IMR-90 (cell line): ENCODE data around the gene APOB. TPM values are rescaled to one million over a fixed set of nuclear protein-coding genes. Genes with fewer than 3 reads are reported as not detected.
A peak's percentile ranks its signal among the peaks of the same experiment; 100 is the strongest.

Experiments used
- ATAC-seq: fragments of 200-7000 bp; cut with Tn5 transposase; 2 replicates; pipeline ENCODE4 v1.9.1; 2020; ENCODE audit warnings: low read depth, mild to moderate bottlenecking, moderate library complexity
- BruUV-seq: library from RNA; stranded (reverse); fragments of 400-500 nt; replicated peaks from 2 replicates; lab custom pipeline; 2021; lab: Mats Ljungman, UMichigan
- CTCF ChIA-PET: fragments of 300-600 bp; formaldehyde crosslinking; extraction: SDS; loops from one replicate; lab custom pipeline; 2021; ENCODE audit warnings: antibody characterized with exemption; lab: Yijun Ruan, JAX
- POLR2A ChIA-PET: fragments of 300-600 bp; sonication (Branson Sonifier 250); formaldehyde crosslinking; loops from one replicate; lab custom pipeline; 2022; ENCODE audit warnings: antibody characterized with exemption; ENCODE audit not compliant: unreplicated experiment; lab: Charles Lee
- DNase-seq: peaks from one replicate; pipeline ENCODE4 v3.0.0; 2013
- H2AFZ ChIP-seq: replicated peaks from 2 replicates; pipeline ENCODE3; 2013; ENCODE audit warnings: low read length, mild to moderate bottlenecking; ENCODE audit not compliant: poor library complexity
- H2AK5ac ChIP-seq: 2 replicates; pipeline ENCODE4 v1.6.1; 2013; ENCODE audit warnings: low read depth, low read length, inconsistent platforms
- H2AK9ac ChIP-seq: replicated peaks from 2 replicates; pipeline ENCODE3; 2013; ENCODE audit warnings: mild to moderate bottlenecking, low read depth, low read length, moderate library complexity; ENCODE audit not compliant: poor library complexity
- H2BK120ac ChIP-seq: 2 replicates; pipeline ENCODE4 v1.6.1; 2013; ENCODE audit warnings: low read depth, low read length, inconsistent platforms
- H2BK15ac ChIP-seq: 3 replicates; pipeline ENCODE4 v1.6.1; 2013; ENCODE audit warnings: low read depth, low read length, inconsistent platforms
- H2BK20ac ChIP-seq: 2 replicates; pipeline ENCODE4 v1.6.1; 2013; ENCODE audit warnings: low read depth, mild to moderate bottlenecking, inconsistent platforms, low read length, moderate library complexity
- H2BK5ac ChIP-seq: 2 replicates; pipeline ENCODE4 v1.6.1; 2013; ENCODE audit warnings: mild to moderate bottlenecking, low read depth, low read length, inconsistent platforms; ENCODE audit not compliant: poor library complexity, severe bottlenecking
- H3K14ac ChIP-seq: replicated peaks from 2 replicates; pipeline ENCODE4 v1.6.1; 2013; ENCODE audit warnings: low read depth, low read length, inconsistent platforms
- H3K18ac ChIP-seq: 2 replicates; pipeline ENCODE4 v1.6.1; 2013; ENCODE audit warnings: low read depth, low read length, control low read depth
- H3K23ac ChIP-seq: 2 replicates; pipeline ENCODE4 v1.6.1; 2013; ENCODE audit warnings: low read depth, low read length, inconsistent platforms
- H3K27ac ChIP-seq: 2 replicates; pipeline ENCODE4 v1.5.1; 2013; ENCODE audit warnings: mild to moderate bottlenecking, control low read depth, low read length; ENCODE audit not compliant: insufficient read depth
- H3K27me3 ChIP-seq: 2 replicates; pipeline ENCODE4 v1.6.1; 2013; ENCODE audit warnings: low read length; ENCODE audit not compliant: control insufficient read depth, insufficient read depth
- H3K36me3 ChIP-seq: 2 replicates; pipeline ENCODE4 v1.6.1; 2013; ENCODE audit warnings: low read length, mixed read lengths; ENCODE audit not compliant: control insufficient read depth, insufficient read depth
- H3K4ac ChIP-seq: 2 replicates; pipeline ENCODE4 v1.6.1; 2013; ENCODE audit warnings: low read depth, low read length, inconsistent platforms
- H3K4me1 ChIP-seq: 2 replicates; pipeline ENCODE4 v1.6.1; 2013; ENCODE audit warnings: low read length, mixed read lengths; ENCODE audit not compliant: control insufficient read depth, insufficient read depth
- H3K4me2 ChIP-seq: 2 replicates; pipeline ENCODE4 v1.6.1; 2013; ENCODE audit warnings: low read depth, mild to moderate bottlenecking, control low read depth, low read length, moderate library complexity
- H3K4me3 ChIP-seq: 2 replicates; pipeline ENCODE4 v1.5.1; 2013; ENCODE audit warnings: low read depth, mild to moderate bottlenecking, control low read depth, low read length, moderate library complexity; ENCODE audit not compliant: insufficient read depth
- H3K56ac ChIP-seq: 2 replicates; pipeline ENCODE4 v1.6.1; 2013; ENCODE audit warnings: low read length, inconsistent platforms; ENCODE audit not compliant: insufficient read depth; ENCODE audit errors: extremely low read depth
- H3K79me1 ChIP-seq, 2 experiments: 2 replicates each; pipeline ENCODE4 v1.6.1; 2013; ENCODE audit warnings: low read length in 2 of 2, inconsistent platforms in 1 of 2, low read depth in 1 of 2
- H3K9ac ChIP-seq: 2 replicates; pipeline ENCODE4 v1.6.1; 2013; ENCODE audit warnings: low read depth, low read length, control low read depth
- H3K9me1 ChIP-seq: 2 replicates; pipeline ENCODE4 v1.6.1; 2013; ENCODE audit warnings: low read length, inconsistent platforms; ENCODE audit not compliant: insufficient read depth
- H3K9me3 ChIP-seq: 2 replicates; pipeline ENCODE4 v1.6.1; 2013; ENCODE audit warnings: low read length; ENCODE audit not compliant: control insufficient read depth, insufficient read depth
- H4K20me1 ChIP-seq: 2 replicates; pipeline ENCODE4 v1.6.1; 2013; ENCODE audit warnings: low read length, inconsistent platforms; ENCODE audit not compliant: insufficient read depth
- H4K5ac ChIP-seq: 2 replicates; pipeline ENCODE4 v1.6.1; 2013; ENCODE audit warnings: mild to moderate bottlenecking, low read depth, low read length, control low read depth
- H4K8ac ChIP-seq, 2 experiments: 2 replicates each; pipeline ENCODE4 v1.6.1; 2013; ENCODE audit warnings: low read depth in 2 of 2, low read length in 2 of 2, control low read depth in 1 of 2, inconsistent platforms in 1 of 2
- H4K91ac ChIP-seq: 2 replicates; pipeline ENCODE4 v1.6.1; 2013; ENCODE audit warnings: low read depth, low read length, inconsistent platforms; ENCODE audit not compliant: insufficient read depth
- BHLHE40 ChIP-seq: fragments of 150-350 bp; IDR thresholded peaks from 2 replicates; pipeline ENCODE4 v1.6.1; 2016; ENCODE audit warnings: mild to moderate bottlenecking, low read depth, low read length
- CEBPB ChIP-seq: IDR thresholded peaks from 2 replicates; pipeline ENCODE4 v1.6.1; 2012; ENCODE audit warnings: low read depth, low read length, improper control_type of control experiment
- FOS ChIP-seq: fragments of 150-350 bp; IDR thresholded peaks from 2 replicates; pipeline ENCODE4 v1.6.1; 2016; ENCODE audit warnings: low read depth, low read length
- MAFK ChIP-seq: IDR thresholded peaks from 2 replicates; pipeline ENCODE4 v1.6.1; 2012; ENCODE audit warnings: low read depth, low read length, improper control_type of control experiment
- MAZ ChIP-seq: IDR thresholded peaks from 2 replicates; pipeline ENCODE4 v1.6.1; 2012; ENCODE audit warnings: low read depth, mild to moderate bottlenecking, low read length, improper control_type of control experiment, moderate library complexity, borderline replicate concordance
- MXI1 ChIP-seq: IDR thresholded peaks from 2 replicates; pipeline ENCODE4 v1.6.1; 2012; ENCODE audit warnings: low read depth, mild to moderate bottlenecking, low read length, moderate library complexity, borderline replicate concordance
- NFE2L2 ChIP-seq: fragments of 150-350 bp; IDR thresholded peaks from 2 replicates; pipeline ENCODE4 v1.6.1; 2016; ENCODE audit warnings: low read depth, mild to moderate bottlenecking, low read length
- RAD21 ChIP-seq: IDR thresholded peaks from 2 replicates; pipeline ENCODE4 v1.6.1; 2012; ENCODE audit warnings: low read length, improper control_type of control experiment
- RCOR1 ChIP-seq: IDR thresholded peaks from 2 replicates; pipeline ENCODE4 v1.6.1; 2012; ENCODE audit warnings: mild to moderate bottlenecking, low read length, improper control_type of control experiment; ENCODE audit not compliant: insufficient replicate concordance
- RFX5 ChIP-seq: IDR thresholded peaks from 2 replicates; pipeline ENCODE4 v1.8.0; 2012; ENCODE audit warnings: low read depth, mild to moderate bottlenecking, low read length, moderate library complexity
- SMC3 ChIP-seq: fragments of 150-350 bp; IDR thresholded peaks from 2 replicates; pipeline ENCODE4 v1.6.1; 2016; ENCODE audit warnings: low read depth, mild to moderate bottlenecking, antibody characterized with exemption, low read length, moderate library complexity
- WGBS, 2 experiments: methylation state at CpG; one replicate each; pipeline versions ENCODE4 v1.1.5 to v1.1.7; 2013; ENCODE audit warnings: missing lambda C conversion rate in 2 of 2; ENCODE audit not compliant: insufficient read length in 1 of 2; ENCODE audit errors: extremely low coverage in 2 of 2; 5-methylcytosine and 5-hydroxymethylcytosine counted together
- dilution Hi-C: fragments of 300-500 bp; cut with HindIII; formaldehyde crosslinking; loops from one replicate; pipeline ENCODE4 v1.14.3; 2018; ENCODE audit warnings: low sequenced_read_pairs; ENCODE audit not compliant: unreplicated experiment
- in situ Hi-C: fragments of 300-500 bp; cut with MboI; formaldehyde crosslinking; loops from 3 replicates; pipeline ENCODE4 v1.14.3; 2019; ENCODE audit warnings: low sequenced_read_pairs, inconsistent platforms, mixed read lengths
- intact Hi-C: fragments of 100-400 bp; cut with micrococcal nuclease; formaldehyde crosslinking; loops from 2 replicates; pipeline ENCODE4 v1.10.0; 2022
- polyA plus RNA-seq, 3 experiments: library from polyadenylated mRNA; depleted of rRNA; stranded (reverse); fragments of >200 nt; gene quantifications; 2 replicates each; pipeline ENCODE4 v1.2.3, GENCODE V29; 2012; ENCODE audit warnings: low replicate concordance in 1 of 3
- total RNA-seq: library from RNA; depleted of rRNA; stranded (reverse); fragments of >200 nt; gene quantifications from 2 replicates; pipeline ENCODE4 v1.2.3, GENCODE V29; 2012
- TF ChIP-seq, protein P1 (sequence below): fragments of 150-350 bp; IDR thresholded peaks from 2 replicates; pipeline ENCODE4 v1.6.1; 2017; ENCODE audit warnings: mild to moderate bottlenecking, antibody characterized with exemption, low read length, low read depth
- TF ChIP-seq, protein P2 (sequence below): fragments of 150-350 bp; IDR thresholded peaks from 2 replicates; pipeline ENCODE4 v1.6.1; 2016; ENCODE audit warnings: low read depth, mild to moderate bottlenecking, low read length, moderate library complexity, borderline replicate concordance
- TF ChIP-seq, protein P3 (sequence below): conservative IDR thresholded peaks from 2 replicates; pipeline ENCODE4 v1.5.1; 2012; ENCODE audit warnings: mild to moderate bottlenecking, low read depth, low read length, improper control_type of control experiment

APOB gene
- total and polyA plus RNA-seq, 2 of the 4 experiments (the other 2 are of a cell fraction) = under 0.01 TPM; not detected in 1

GRCh38 chr2:21041943-21042707, 1.7 kb downstream of the APOB start:
- dilution Hi-C loops = no loop called here
- no peak overlapping the region for H2AK5ac ChIP-seq
- no peak overlapping the region for H3K23ac ChIP-seq
- H3K27ac ChIP-seq = no peak overlapping the region
- no peaks in the 10 kb centered on the region for H4K20me1 ChIP-seq
- H3K56ac ChIP-seq = no peak overlapping the region
- no peak overlapping the region for H2BK5ac ChIP-seq
- intact Hi-C loops = loop anchor here (2.0 to 10.0 kb wide), 4 partner anchors 273 to 1815 kb away; no protein-coding TSS in a partner anchor
- no peak overlapping the region for H3K4me3 ChIP-seq
- H3K4me2 ChIP-seq = no peak overlapping the region
- BruUV-seq = no TSS peak
- peak overlapping the region; percentile 44 for H2AFZ ChIP-seq
- H2BK15ac ChIP-seq = no peak overlapping the region
- H2AK9ac ChIP-seq = no peak overlapping the region
- H3K14ac ChIP-seq = no peak overlapping the region
- CTCF ChIA-PET = interaction anchor here (1.0 to 1.8 kb wide), 4 partner anchors 12 to 123 kb away, joined by 3 to 6 read pairs (median 3); no protein-coding TSS in a partner anchor
- H3K79me1 ChIP-seq = no peaks in the 10 kb centered on the region
- POLR2A ChIA-PET = no interaction called here
- ATAC-seq (no peak), DNase-seq (no peak)
- H3K9me3 ChIP-seq = no peaks in the 10 kb centered on the region
- in situ Hi-C loops = no loop called here
- no peaks in the 10 kb centered on the region for H3K36me3 ChIP-seq
- H3K9me1 ChIP-seq = no peaks in the 10 kb centered on the region
- no peak overlapping the region for H3K18ac ChIP-seq
- H3K4ac ChIP-seq = no peak overlapping the region
- no peak overlapping the region for H2BK20ac ChIP-seq
- no peak overlapping the region for H4K5ac ChIP-seq
- no peak overlapping the region for H4K8ac ChIP-seq
- no peak overlapping the region for H3K9ac ChIP-seq
- 45% methylated on average over 4 of the region's 16 CpGs; no CpG with 5 or more reads in 1 of the 2 experiments for WGBS, 2 experiments
- H4K91ac ChIP-seq = no peak overlapping the region
- H2BK120ac ChIP-seq = no peak overlapping the region
- peaks cover 2% of the 10 kb centered on the region; the same call in 1 of the 2 replicates for H3K27me3 ChIP-seq
- no peaks in the 10 kb centered on the region for H3K4me1 ChIP-seq
- TF ChIP-seq, protein P1, sequence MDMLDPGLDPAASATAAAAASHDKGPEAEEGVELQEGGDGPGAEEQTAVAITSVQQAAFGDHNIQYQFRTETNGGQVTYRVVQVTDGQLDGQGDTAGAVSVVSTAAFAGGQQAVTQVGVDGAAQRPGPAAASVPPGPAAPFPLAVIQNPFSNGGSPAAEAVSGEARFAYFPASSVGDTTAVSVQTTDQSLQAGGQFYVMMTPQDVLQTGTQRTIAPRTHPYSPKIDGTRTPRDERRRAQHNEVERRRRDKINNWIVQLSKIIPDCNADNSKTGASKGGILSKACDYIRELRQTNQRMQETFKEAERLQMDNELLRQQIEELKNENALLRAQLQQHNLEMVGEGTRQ = no peak
- no peak for TF ChIP-seq MAFK
- no peak for TF ChIP-seq SMC3
- TF ChIP-seq RAD21 = no peak
- no peak for TF ChIP-seq BHLHE40
- TF ChIP-seq NFE2L2 = no peak
- TF ChIP-seq RCOR1 = no peak
- TF ChIP-seq FOS = no peak
- no peak for TF ChIP-seq RFX5
- TF ChIP-seq MAZ = no peak
- TF ChIP-seq CEBPB = no peak
- TF ChIP-seq, protein P2, sequence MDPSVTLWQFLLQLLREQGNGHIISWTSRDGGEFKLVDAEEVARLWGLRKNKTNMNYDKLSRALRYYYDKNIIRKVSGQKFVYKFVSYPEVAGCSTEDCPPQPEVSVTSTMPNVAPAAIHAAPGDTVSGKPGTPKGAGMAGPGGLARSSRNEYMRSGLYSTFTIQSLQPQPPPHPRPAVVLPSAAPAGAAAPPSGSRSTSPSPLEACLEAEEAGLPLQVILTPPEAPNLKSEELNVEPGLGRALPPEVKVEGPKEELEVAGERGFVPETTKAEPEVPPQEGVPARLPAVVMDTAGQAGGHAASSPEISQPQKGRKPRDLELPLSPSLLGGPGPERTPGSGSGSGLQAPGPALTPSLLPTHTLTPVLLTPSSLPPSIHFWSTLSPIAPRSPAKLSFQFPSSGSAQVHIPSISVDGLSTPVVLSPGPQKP = no peak
- TF ChIP-seq, protein P3, sequence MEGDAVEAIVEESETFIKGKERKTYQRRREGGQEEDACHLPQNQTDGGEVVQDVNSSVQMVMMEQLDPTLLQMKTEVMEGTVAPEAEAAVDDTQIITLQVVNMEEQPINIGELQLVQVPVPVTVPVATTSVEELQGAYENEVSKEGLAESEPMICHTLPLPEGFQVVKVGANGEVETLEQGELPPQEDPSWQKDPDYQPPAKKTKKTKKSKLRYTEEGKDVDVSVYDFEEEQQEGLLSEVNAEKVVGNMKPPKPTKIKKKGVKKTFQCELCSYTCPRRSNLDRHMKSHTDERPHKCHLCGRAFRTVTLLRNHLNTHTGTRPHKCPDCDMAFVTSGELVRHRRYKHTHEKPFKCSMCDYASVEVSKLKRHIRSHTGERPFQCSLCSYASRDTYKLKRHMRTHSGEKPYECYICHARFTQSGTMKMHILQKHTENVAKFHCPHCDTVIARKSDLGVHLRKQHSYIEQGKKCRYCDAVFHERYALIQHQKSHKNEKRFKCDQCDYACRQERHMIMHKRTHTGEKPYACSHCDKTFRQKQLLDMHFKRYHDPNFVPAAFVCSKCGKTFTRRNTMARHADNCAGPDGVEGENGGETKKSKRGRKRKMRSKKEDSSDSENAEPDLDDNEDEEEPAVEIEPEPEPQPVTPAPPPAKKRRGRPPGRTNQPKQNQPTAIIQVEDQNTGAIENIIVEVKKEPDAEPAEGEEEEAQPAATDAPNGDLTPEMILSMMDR = no peak
- no peak for TF ChIP-seq MXI1
